Spleen (tissue), 7 donors: ENCODE data around the gene PCGF3.

Experiments
- POLR2A ChIP-seq, 3 donors: fragments of 450-650 bp; IDR thresholded peaks; one replicate each; pipeline ENCODE4 v1.5.1; 2017; ENCODE audit warnings: antibody characterized with exemption in 3 of 3, mild to moderate bottlenecking in 1 of 3
- TF ChIP-seq, protein P1 (sequence below), 11 experiments: fragments of 200-600 bp in 7 of 11; fragments of 450-650 bp in 4 of 11; sonication (generic) in 4 of 11; IDR thresholded peaks in 8 of 11; conservative IDR thresholded peaks in 3 of 11; 1 replicate in 7 of 11; 2 replicates in 4 of 11; pipeline versions ENCODE4 v1.4.0 to v1.8.0; 2016 to 2021; ENCODE audit warnings: antibody characterized with exemption in 11 of 11, inconsistent platforms in 4 of 11, mild to moderate bottlenecking in 1 of 11
- donor health status: DM: no; HTN: no; CAD: no; lungs with moderate emphysema.
- donor health status: DM: no; HTN: no; CAD: no.
- donor health status: DM: no; HTN: no; CAD: no.

- TF ChIP-seq, protein P1, sequence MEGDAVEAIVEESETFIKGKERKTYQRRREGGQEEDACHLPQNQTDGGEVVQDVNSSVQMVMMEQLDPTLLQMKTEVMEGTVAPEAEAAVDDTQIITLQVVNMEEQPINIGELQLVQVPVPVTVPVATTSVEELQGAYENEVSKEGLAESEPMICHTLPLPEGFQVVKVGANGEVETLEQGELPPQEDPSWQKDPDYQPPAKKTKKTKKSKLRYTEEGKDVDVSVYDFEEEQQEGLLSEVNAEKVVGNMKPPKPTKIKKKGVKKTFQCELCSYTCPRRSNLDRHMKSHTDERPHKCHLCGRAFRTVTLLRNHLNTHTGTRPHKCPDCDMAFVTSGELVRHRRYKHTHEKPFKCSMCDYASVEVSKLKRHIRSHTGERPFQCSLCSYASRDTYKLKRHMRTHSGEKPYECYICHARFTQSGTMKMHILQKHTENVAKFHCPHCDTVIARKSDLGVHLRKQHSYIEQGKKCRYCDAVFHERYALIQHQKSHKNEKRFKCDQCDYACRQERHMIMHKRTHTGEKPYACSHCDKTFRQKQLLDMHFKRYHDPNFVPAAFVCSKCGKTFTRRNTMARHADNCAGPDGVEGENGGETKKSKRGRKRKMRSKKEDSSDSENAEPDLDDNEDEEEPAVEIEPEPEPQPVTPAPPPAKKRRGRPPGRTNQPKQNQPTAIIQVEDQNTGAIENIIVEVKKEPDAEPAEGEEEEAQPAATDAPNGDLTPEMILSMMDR (IDR thresholded peaks at IDR 0.05 in 8 of 11, conservative IDR thresholded peaks at IDR 0.05 in 3 of 11), result no peak
- no peak for TF ChIP-seq POLR2A (IDR thresholded peaks at IDR 0.05)
Observed at GRCh38 chr4:735583-735982, 30.0 kb downstream of the PCGF3 start.
